Activated naive CD8-positive, alpha-beta T cell treated with anti-CD3 and anti-CD28 coated beads, Interleukin-2, amount 10 ng/mL, durations not matched to agents 7 days and 5 days (primary cell): ENCODE data around the gene CDIPT. TPM values are rescaled to one million over a fixed set of nuclear protein-coding genes. Genes with fewer than 3 reads are reported as not detected.

Experiments used
- ATAC-seq: fragments of 150-1000 bp; cut with Tn5 transposase; one replicate; pipeline ENCODE4 v1.10.0; 2021; ENCODE audit warnings: low read depth, moderate library complexity
- POLR2A ChIA-PET: fragments of 350-600 bp; sonication (Branson Sonifier 250); formaldehyde crosslinking; loops from one replicate; lab custom pipeline; 2021; ENCODE audit warnings: antibody characterized with exemption; lab: Charles Lee
- DNase-seq: peaks from one replicate; pipeline ENCODE4 v3.0.0; 2021
- H3K27ac Mint-ChIP-seq: one replicate; pipeline ENCODE4 v1.8.0; 2022; ENCODE audit warnings: mild to moderate bottlenecking, mixed read lengths
- H3K27me3 Mint-ChIP-seq: one replicate; pipeline ENCODE4 v1.8.0; 2022; ENCODE audit warnings: mild to moderate bottlenecking, moderate library complexity, mixed read lengths
- H3K36me3 Mint-ChIP-seq: one replicate; pipeline ENCODE4 v1.8.0; 2021; ENCODE audit warnings: mild to moderate bottlenecking, mixed read lengths
- H3K4me1 Mint-ChIP-seq: one replicate; pipeline ENCODE4 v1.8.0; 2021; ENCODE audit warnings: mixed read lengths
- H3K4me3 Mint-ChIP-seq: one replicate; pipeline ENCODE4 v1.8.0; 2022; ENCODE audit warnings: mild to moderate bottlenecking, moderate library complexity, mixed read lengths
- H3K9me3 Mint-ChIP-seq: one replicate; pipeline ENCODE4 v1.8.0; 2021; ENCODE audit warnings: mixed read lengths
- total RNA-seq, 2 experiments: library from RNA; stranded (reverse); gene quantifications; one replicate each; pipeline ENCODE4 v1.2.3, GENCODE V29; 2021

Gene CDIPT
- total RNA-seq, 2 experiments from 2014 or later, result 65.0 to 74.7 TPM

- peak overlapping the region; percentile 86 for H3K27ac Mint-ChIP-seq
- no peaks in the 10 kb centered on the region for H3K9me3 Mint-ChIP-seq
- H3K4me3 Mint-ChIP-seq, result peak overlapping the region; percentile 95
- peak; percentile 76 for DNase-seq
- POLR2A ChIA-PET, result interaction anchor here (1.0 to 3.2 kb wide), 3 partner anchors 11 to 36 kb away, joined by 3 to 16 read pairs (median 4); partner anchors contain the start of gene KIF22
- peaks cover 36% of the 10 kb centered on the region for H3K4me1 Mint-ChIP-seq
- peaks cover 12% of the 10 kb centered on the region for H3K27me3 Mint-ChIP-seq
- ATAC-seq, result no peak
- H3K36me3 Mint-ChIP-seq, result peaks cover 35% of the 10 kb centered on the region
Observed at GRCh38 chr16:29809850-29810698, 53.0 kb downstream of the CDIPT start.

- H3K4me1 Mint-ChIP-seq, result peaks cover 35% of the 10 kb centered on the region
- no peak for ATAC-seq
- H3K27ac Mint-ChIP-seq, result peak overlapping the region; percentile 98
- DNase-seq, result no peak
- peaks cover 12% of the 10 kb centered on the region for H3K27me3 Mint-ChIP-seq
- POLR2A ChIA-PET, result interaction anchor here (0.7 to 8.7 kb wide), 10 partner anchors 8 to 146 kb away, joined by 3 to 165 read pairs (median 14); partner anchors contain the start of genes C16orf54, KIF22, MVP and PAGR1
- H3K4me3 Mint-ChIP-seq, result peak overlapping the region; percentile 95
- H3K36me3 Mint-ChIP-seq, result peaks cover 40% of the 10 kb centered on the region
- no peaks in the 10 kb centered on the region for H3K9me3 Mint-ChIP-seq
Observed at GRCh38 chr16:29809031-29809747, 53.8 kb downstream of the CDIPT start.

Other genes starting within 250 kb of the CDIPT start
- 100 to 1,000 TPM; 255 to 263 TPM for gene SPN, start 200.0 kb downstream of the CDIPT start, total RNA-seq
- gene QPRT, start 184.0 kb downstream of the CDIPT start, total RNA-seq, result 10 to 100 TPM in 1 of 2 experiments, 1 to 10 TPM in 1; 7.4 to 10.0 TPM
- gene C16orf54, start 117.2 kb downstream of the CDIPT start, total RNA-seq, result 10 to 100 TPM; 84.2 to 88.0 TPM
- gene ZG16, start 85.0 kb downstream of the CDIPT start, total RNA-seq, result not detected
- 100 to 1,000 TPM; 191 to 199 TPM for gene KIF22, start 72.5 kb downstream of the CDIPT start, total RNA-seq
- gene MAZ, start 56.7 kb downstream of the CDIPT start, total RNA-seq, result 100 to 1,000 TPM; 395 to 418 TPM
- gene PRRT2, start 51.0 kb downstream of the CDIPT start, total RNA-seq, result 1 to 10 TPM; 2.2 to 2.3 TPM
- 10 to 100 TPM; 29.8 to 34.3 TPM for gene PAGR1, start 47.1 kb downstream of the CDIPT start, total RNA-seq
- gene MVP, start 42.8 kb downstream of the CDIPT start, total RNA-seq, result 100 to 1,000 TPM; 130 to 136 TPM
- gene SEZ6L2, start 36.3 kb upstream of the CDIPT start, total RNA-seq, result not detected
- gene ASPHD1, start 37.3 kb upstream of the CDIPT start, total RNA-seq, result under 1 TPM in 1 of 2 experiments, not detected in 1; 0.42 TPM
- gene KCTD13, start 63.0 kb upstream of the CDIPT start, total RNA-seq, result 10 to 100 TPM; 49.7 to 50.0 TPM
- gene TMEM219, start 98.9 kb upstream of the CDIPT start, total RNA-seq, result 10 to 100 TPM; 67.8 to 74.5 TPM
- 10 to 100 TPM; 51.6 to 53.4 TPM for gene TAOK2, start 110.6 kb upstream of the CDIPT start, total RNA-seq
- gene HIRIP3, start 132.4 kb upstream of the CDIPT start, total RNA-seq, result 10 to 100 TPM; 35.1 to 37.3 TPM
- gene INO80E, start 133.0 kb upstream of the CDIPT start, total RNA-seq, result 100 to 1,000 TPM; 113 to 118 TPM
- gene DOC2A, start 147.8 kb upstream of the CDIPT start, total RNA-seq, result not detected
- not detected for gene C16orf92, start 160.0 kb upstream of the CDIPT start, total RNA-seq
- 1 to 10 TPM; 3.9 to 5.5 TPM for gene TLCD3B, start 168.0 kb upstream of the CDIPT start, total RNA-seq
- 1,000 to 10,000 TPM; 1,486 to 1,632 TPM for gene ALDOA, start 202.5 kb upstream of the CDIPT start, total RNA-seq
- gene PPP4C, start 212.8 kb upstream of the CDIPT start, total RNA-seq, result 100 to 1,000 TPM; 123 to 133 TPM
- 1 to 10 TPM; 2.4 to 3.0 TPM for gene TBX6, start 228.7 kb upstream of the CDIPT start, total RNA-seq
- gene YPEL3, start 233.0 kb upstream of the CDIPT start, total RNA-seq, result 100 to 1,000 TPM; 135 to 139 TPM